ENCODE results near the gene PACS1. TPM values are rescaled to one million over a fixed set of nuclear protein-coding genes. Genes with fewer than 3 reads are reported as not detected.
A peak's percentile ranks its signal among the peaks of the same experiment; 100 is the strongest.

Gene PACS1
- total RNA-seq, 1 experiment from 2014 or later: 41.1 TPM

GRCh38 chr11:66243782-66244535 is 173.9 kb downstream of the PACS1 start:
- H3K9me3 ChIP-seq (ENCODE audit: control insufficient read depth in 1 of 2, insufficient read depth in 1 of 2, low read depth in 1 of 2, low read length in 2 of 2): no peaks in the 10 kb centered on the region
- DNase-seq (ENCODE audit: low read depth, low spot score): no peak
- no peak overlapping the region for H3K27ac ChIP-seq (ENCODE audit: low read depth, low read length)
- CTCF ChIA-PET: no interaction called here
- H2AFZ ChIP-seq (ENCODE audit: low read depth, low read length, poor library complexity, severe bottlenecking): no peak overlapping the region
- H3K27me3 ChIP-seq (ENCODE audit: insufficient read depth, low read length): no peaks in the 10 kb centered on the region
- TF ChIP-seq ZNF274 (IDR thresholded peaks at IDR 0.05; ENCODE audit: low read depth, low read length) (no peak), YY1 (IDR thresholded peaks at IDR 0.05; ENCODE audit: extremely low read depth, insufficient replicate concordance, low read depth, low read length) (no peak), RAD21 (IDR thresholded peaks at IDR 0.05; ENCODE audit: low read depth) (no peak), ZFX (IDR thresholded peaks at IDR 0.05) (no peak), JUND (IDR thresholded peaks at IDR 0.05) (no peak), POLR2A (IDR thresholded peaks at IDR 0.05; ENCODE audit: borderline replicate concordance, extremely low read depth, insufficient read depth, insufficient read length) (no peak), SRF (IDR thresholded peaks at IDR 0.05; ENCODE audit: low read depth) (no peak), EZH2phosphoT487 (IDR thresholded peaks at IDR 0.05; ENCODE audit: borderline replicate concordance) (no peak), CTCF (IDR thresholded peaks at IDR 0.05 in 2 of 3, conservative IDR thresholded peaks at IDR 0.05 in 1 of 3; ENCODE audit: borderline replicate concordance in 1 of 3, insufficient read depth in 1 of 3, low read depth in 2 of 3, low read length in 2 of 3) (no peak), SP1 (IDR thresholded peaks at IDR 0.05; ENCODE audit: low read depth) (no peak), ELF1 (IDR thresholded peaks at IDR 0.05; ENCODE audit: borderline replicate concordance, low read depth) (no peak), REST (IDR thresholded peaks at IDR 0.05; ENCODE audit: low read depth) (no peak), EZH2 (IDR thresholded peaks at IDR 0.05) (no peak), SIN3A (IDR thresholded peaks at IDR 0.05; ENCODE audit: low read depth) (no peak), CBX3 (IDR thresholded peaks at IDR 0.05; ENCODE audit: low read depth) (no peak), EGR1 (IDR thresholded peaks at IDR 0.05; ENCODE audit: low read depth) (no peak), TCF7L2 (IDR thresholded peaks at IDR 0.05; ENCODE audit: borderline replicate concordance, extremely low read depth, insufficient read depth, insufficient read length) (no peak), POLR2AphosphoS5 (IDR thresholded peaks at IDR 0.05; ENCODE audit: low read depth, low read length) (no peak)
- POLR2A ChIA-PET: no interaction called here
- intact Hi-C loops (cut with micrococcal nuclease): no loop called here
- H3K9me2 ChIP-seq (ENCODE audit: insufficient read depth): no peaks in the 10 kb centered on the region
- no peaks in the 10 kb centered on the region for H3K79me2 ChIP-seq (ENCODE audit: insufficient read depth, low read length)
- ATAC-seq: no peak
- no peaks in the 10 kb centered on the region for H3K4me1 ChIP-seq (ENCODE audit: control insufficient read depth in 1 of 2, insufficient read depth in 2 of 2, low read length in 2 of 2)
- 0 out of 4 replicates have a peak, but pooled peaks cover 0 to 4% of the 10 kb centered on the region in 2 experiments for H3K36me3 ChIP-seq (ENCODE audit: control insufficient read depth in 1 of 2, insufficient read depth in 2 of 2, low read length in 2 of 2)
- no peak overlapping the region for H3K4me3 ChIP-seq (replicated peaks in 1 of 2; ENCODE audit: low read depth in 1 of 2, low read length in 2 of 2)
- no peaks in the 10 kb centered on the region for H4K20me1 ChIP-seq (ENCODE audit: insufficient read depth)
- H3K9ac ChIP-seq (ENCODE audit: low read length): no peak overlapping the region
- BruUV-seq (replicated peaks): TSS peak; percentile 43
- no peak overlapping the region for H3K4me2 ChIP-seq (ENCODE audit: low read length)
- RAD21 ChIA-PET (ENCODE audit: low non-redundant PET in 1 of 2, low total read pairs in 2 of 2, uncharacterized antibody in 2 of 2, unreplicated experiment in 2 of 2): no interaction called here

Measured in HCT116 (cell line).